22Rv1 (cell line): ENCODE data around the gene AOPEP.
A peak's percentile ranks its signal among the peaks of the same experiment; 100 is the strongest.

ENCODE experiments used
- H3K27ac ChIP-seq: fragments of 450-650 bp; 2 replicates; pipeline ENCODE4 v1.5.1; 2017
- ZFX ChIP-seq: fragments of 450-650 bp; IDR thresholded peaks from 2 replicates; pipeline ENCODE4 v1.6.1; 2017; ENCODE audit warnings: antibody characterized with exemption, borderline replicate concordance
- TF ChIP-seq, protein P1 (sequence below): fragments of 450-650 bp; IDR thresholded peaks from 2 replicates; pipeline ENCODE4 v1.5.1; 2017; ENCODE audit warnings: mild to moderate bottlenecking

AOPEP gene

DNA sequence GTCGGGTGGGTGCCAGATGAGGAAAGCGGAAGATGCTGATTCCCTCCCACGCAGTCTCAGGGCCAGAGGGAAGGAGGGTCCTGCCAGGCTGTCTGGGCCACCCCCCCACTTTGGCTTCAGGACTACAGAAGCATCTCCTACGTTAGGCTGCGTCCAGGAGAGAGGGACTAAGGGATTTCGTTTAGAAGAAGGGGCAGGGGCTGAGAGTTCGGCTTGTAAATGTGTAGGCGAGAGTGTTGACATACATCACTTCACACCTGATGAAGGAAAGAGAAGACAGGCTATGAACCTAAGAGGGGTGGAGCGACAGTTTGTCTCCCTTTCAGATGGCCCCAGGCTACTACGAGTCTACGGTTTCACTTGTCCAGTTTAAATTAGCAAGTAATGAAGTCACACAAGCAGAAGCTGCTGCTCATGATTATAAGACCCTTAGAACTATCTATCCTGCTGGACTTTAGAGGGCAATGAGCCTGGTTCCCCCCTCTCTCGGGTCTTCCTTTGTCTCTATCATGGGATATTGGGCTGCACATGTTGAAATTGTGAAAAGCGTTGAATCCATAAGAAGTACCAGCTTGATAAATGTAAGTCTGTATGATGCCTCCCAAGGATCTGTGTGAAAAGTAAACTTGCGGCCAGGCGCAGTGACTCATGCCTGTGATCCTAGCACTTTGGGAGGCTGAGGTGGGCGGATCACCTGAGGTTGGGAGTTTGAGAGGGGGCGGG, 193.0 kb downstream of the AOPEP start:
- TF ChIP-seq ZFX: no peak
- TF ChIP-seq, protein P1, sequence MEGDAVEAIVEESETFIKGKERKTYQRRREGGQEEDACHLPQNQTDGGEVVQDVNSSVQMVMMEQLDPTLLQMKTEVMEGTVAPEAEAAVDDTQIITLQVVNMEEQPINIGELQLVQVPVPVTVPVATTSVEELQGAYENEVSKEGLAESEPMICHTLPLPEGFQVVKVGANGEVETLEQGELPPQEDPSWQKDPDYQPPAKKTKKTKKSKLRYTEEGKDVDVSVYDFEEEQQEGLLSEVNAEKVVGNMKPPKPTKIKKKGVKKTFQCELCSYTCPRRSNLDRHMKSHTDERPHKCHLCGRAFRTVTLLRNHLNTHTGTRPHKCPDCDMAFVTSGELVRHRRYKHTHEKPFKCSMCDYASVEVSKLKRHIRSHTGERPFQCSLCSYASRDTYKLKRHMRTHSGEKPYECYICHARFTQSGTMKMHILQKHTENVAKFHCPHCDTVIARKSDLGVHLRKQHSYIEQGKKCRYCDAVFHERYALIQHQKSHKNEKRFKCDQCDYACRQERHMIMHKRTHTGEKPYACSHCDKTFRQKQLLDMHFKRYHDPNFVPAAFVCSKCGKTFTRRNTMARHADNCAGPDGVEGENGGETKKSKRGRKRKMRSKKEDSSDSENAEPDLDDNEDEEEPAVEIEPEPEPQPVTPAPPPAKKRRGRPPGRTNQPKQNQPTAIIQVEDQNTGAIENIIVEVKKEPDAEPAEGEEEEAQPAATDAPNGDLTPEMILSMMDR: no peak
- H3K27ac ChIP-seq: peak overlapping the region; percentile 64

DNA sequence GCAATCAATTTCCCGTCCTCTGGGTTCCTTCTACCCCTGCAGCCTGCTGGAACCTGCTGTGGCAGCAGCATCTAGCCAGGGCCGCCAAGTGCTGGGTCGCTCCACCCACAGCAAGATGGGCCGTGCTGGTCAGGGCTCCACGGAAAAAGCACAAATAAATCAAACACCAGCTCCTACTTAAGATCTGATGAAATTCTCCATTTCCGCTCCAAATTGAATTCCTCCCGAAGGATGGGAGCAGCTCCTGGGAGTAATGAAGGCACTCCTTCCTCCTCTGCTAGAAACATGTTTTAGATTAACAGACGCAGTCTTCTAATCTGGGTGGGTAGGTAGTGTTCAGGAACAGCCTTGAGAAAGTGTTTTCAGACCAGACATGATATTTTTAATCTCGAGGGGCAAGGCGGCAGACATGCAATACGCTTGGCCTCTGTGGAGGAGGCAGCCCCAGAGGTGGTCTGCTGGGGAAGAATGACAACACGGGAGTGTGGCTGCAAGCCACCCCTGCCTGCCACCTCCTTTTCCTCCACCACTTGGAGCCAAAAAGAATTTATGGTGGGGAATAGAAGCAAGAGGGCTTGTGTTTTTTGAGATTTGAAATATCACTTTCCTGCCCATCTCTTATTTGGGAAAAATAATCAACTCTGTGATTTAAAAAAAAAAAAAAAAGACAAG, 194.1 kb downstream of the AOPEP start:
- peak overlapping the region; percentile 64 for H3K27ac ChIP-seq
- TF ChIP-seq ZFX: no peak
- TF ChIP-seq, protein P1: no peak

- no peak overlapping the region for H3K27ac ChIP-seq
- TF ChIP-seq, protein P1: no peak
- TF ChIP-seq ZFX: no peak
Measured at GRCh38 chr9:94921092-94921471, 194.6 kb downstream of the AOPEP start.

DNA sequence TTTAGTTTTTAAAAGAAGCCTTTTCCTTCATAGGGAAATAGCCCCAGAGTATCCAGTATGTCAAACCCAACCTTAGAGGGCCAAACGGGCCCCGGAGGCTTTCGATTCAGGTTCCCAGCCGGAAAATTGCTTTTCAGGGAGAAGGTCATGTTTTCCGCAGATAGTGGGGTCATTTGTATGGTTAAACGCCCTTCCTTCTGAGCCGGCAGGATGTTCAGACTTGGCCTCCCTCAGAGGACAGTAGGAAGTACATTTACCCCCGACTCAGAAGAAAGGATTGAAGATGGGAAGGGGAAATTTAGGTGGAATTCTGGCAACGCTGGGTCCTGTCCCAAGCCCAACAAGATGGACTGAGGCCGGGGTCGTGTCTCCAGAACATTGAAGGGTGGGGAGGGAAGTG, 195.2 kb downstream of the AOPEP start:
- H3K27ac ChIP-seq: no peak overlapping the region
- TF ChIP-seq ZFX: no peak
- TF ChIP-seq, protein P1: no peak

DNA sequence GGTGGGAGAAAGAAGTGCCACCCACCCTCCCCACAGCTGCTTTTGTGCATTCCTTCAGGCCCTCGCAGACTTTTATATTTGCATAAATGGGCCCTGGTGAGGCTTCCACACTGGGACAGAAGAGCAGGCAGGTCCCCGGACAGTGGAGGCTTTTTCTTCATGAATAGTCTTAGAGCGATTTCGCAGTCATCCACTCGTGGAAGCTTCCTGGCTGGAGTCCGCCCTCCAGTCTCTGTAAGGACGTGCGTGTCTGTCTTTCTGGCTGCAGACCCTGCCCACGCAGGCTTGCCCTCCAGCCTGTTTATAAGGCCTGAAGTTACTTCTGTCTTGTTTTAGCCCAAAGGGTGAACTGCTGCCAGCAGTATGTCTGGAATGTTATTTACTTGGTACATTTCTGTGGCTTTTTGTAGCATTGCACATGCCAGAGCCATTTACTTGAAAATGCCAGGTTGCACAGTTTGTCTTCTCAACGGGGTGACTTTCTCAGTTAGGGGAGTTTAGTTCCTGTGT, 195.7 kb downstream of the AOPEP start:
- H3K27ac ChIP-seq: no peak overlapping the region
- TF ChIP-seq, protein P1: no peak
- no peak for TF ChIP-seq ZFX

DNA sequence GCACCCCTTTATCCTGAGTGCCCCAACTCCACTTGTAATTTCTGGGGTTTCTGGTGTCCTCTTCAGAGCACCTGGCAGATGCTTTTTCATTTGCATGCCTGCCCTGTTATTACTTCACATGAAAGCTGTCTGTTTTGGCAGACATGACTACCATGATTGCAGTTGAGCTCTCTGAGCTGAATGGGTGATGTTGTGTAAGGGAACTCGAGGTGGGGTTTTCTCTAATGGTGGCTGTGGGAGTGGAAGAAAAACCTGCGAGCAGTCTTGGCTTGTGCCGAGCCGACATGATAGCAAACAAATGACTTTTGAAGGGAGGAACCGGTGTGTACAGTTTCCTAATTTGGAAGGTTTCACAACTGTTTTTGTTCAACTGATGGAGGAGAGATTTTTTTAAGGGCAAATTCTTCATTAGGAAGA, 196.2 kb downstream of the AOPEP start:
- H3K27ac ChIP-seq: no peak overlapping the region
- TF ChIP-seq ZFX: no peak

DNA sequence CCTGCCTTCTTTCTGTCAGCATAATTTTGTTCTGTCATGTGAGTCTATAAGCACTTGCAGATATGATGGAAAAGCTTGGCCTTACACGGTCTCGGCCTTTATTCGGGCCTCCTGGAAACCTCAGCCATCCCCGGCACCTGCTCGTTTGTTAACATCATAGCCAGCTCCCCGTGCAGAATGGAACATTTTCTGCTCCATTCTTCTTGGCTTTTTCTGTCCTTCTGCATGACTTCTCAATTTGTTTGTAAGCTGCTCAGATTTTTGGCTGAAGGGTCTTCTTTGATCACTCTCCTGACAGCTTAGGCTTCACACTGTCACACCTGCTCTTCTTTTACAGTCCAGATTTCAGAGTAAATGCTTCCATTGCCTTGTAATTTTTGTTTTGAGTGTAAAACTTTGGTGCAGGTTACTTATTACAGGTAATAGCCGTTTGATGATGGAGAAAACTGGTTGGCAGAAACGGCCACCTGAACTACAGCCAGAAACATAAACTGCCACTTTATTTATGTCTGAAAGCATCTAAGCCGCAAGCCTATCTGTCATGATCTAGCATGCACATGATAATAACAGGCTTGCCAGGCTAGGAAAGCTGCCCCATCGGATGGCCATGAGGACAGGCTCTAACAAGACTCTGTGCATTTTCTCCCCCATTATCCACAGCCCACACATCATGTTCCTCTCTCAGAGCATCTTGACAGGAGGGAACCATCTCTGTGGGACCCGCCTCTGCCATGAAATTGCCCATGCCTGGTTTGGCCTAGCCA, 197.0 kb downstream of the AOPEP start:
- TF ChIP-seq, protein P1: no peak
- TF ChIP-seq ZFX: no peak
- no peak overlapping the region for H3K27ac ChIP-seq
